Lung microvascular endothelial cell (primary cell): ENCODE measurements around the gene SGPP2. TPM values are rescaled to one million over a fixed set of nuclear protein-coding genes. Genes with fewer than 3 reads are reported as not detected.
A peak's percentile ranks its signal among the peaks of the same experiment; 100 is the strongest.
"Not testable (repeated sequence)": the region's sequence is repeated elsewhere in the genome, so short reads cannot be mapped to it uniquely, and the experiment has no call there.

Experiments used
- DNase-seq, 2 donors: peaks; one replicate each; pipeline versions ENCODE4 v3.0.0 to v3.0.0-alpha.2; 2010; ENCODE audit warnings: low read depth in 2 of 2
- total RNA-seq: library from RNA; depleted of rRNA; stranded (reverse); fragments of >200 nt; gene quantifications from 2 replicates; pipeline ENCODE4 v1.2.1, GENCODE V29; 2014

The SGPP2 gene
- not detected in 2 replicates for total RNA-seq

- DNase-seq, result no peak
These were observed at the start of gene SGPP2 for GRCh38 chr2:222424276-222424728. SGPP2 (plus strand) TSS chr2:222424543; CDS start chr2:222424603, 60 bp downstream.

- DNase-seq, result no peak
These were observed 48.5 kb upstream of the SGPP2 start for GRCh38 chr2:222375798-222376197.

GRCh38 chr2:222380456-222380855 is 43.9 kb upstream of the SGPP2 start:
- DNase-seq, result no peak

- no peak for DNase-seq
These were observed 42.8 kb upstream of the SGPP2 start for GRCh38 chr2:222381566-222381965.

- DNase-seq, result no peak
These were observed 41.1 kb upstream of the SGPP2 start for GRCh38 chr2:222383255-222383654.

GRCh38 chr2:222391743-222392285 is 32.5 kb upstream of the SGPP2 start:
- no peak for DNase-seq

GRCh38 chr2:222393733-222394267 is 30.5 kb upstream of the SGPP2 start:
- no peak for DNase-seq

GRCh38 chr2:222398446-222398885 is 25.9 kb upstream of the SGPP2 start:
- DNase-seq, result peak in 1 of 2 donors; percentile 11

GRCh38 chr2:222399038-222399783 is 25.1 kb upstream of the SGPP2 start:
- peak in 1 of 2 donors; percentile 10 for DNase-seq

GRCh38 chr2:222404151-222404905 is 20.0 kb upstream of the SGPP2 start:
- DNase-seq, result no peak

- DNase-seq, result no peak
These were observed 15.7 kb upstream of the SGPP2 start for GRCh38 chr2:222408684-222409083.

- DNase-seq, result no peak
These were observed 13.8 kb upstream of the SGPP2 start for GRCh38 chr2:222410534-222410933.

- not testable (repeated sequence) for DNase-seq
These were observed 12.0 kb upstream of the SGPP2 start for GRCh38 chr2:222412334-222412733.

- DNase-seq, result no peak
These were observed 10.9 kb upstream of the SGPP2 start for GRCh38 chr2:222413295-222413911.

- no peak for DNase-seq
These were observed 5.6 kb upstream of the SGPP2 start for GRCh38 chr2:222418739-222419138.

GRCh38 chr2:222420508-222420907 is 3.8 kb upstream of the SGPP2 start:
- no peak for DNase-seq

GRCh38 chr2:222421626-222422025 is 2.7 kb upstream of the SGPP2 start:
- DNase-seq, result no peak

- no peak for DNase-seq
These were observed 1.2 kb upstream of the SGPP2 start for GRCh38 chr2:222423186-222423585.

- no peak for DNase-seq
These were observed 589 bp upstream of the SGPP2 start for GRCh38 chr2:222423632-222424275.

- no peak for DNase-seq
These were observed 657 bp downstream of the SGPP2 start for GRCh38 chr2:222424729-222425671.
